ENCODE measurements around the gene CTNND2. TPM values are rescaled to one million over a fixed set of nuclear protein-coding genes. Genes with fewer than 3 reads are reported as not detected.

Gene CTNND2
- total RNA-seq, 1 experiment from 2014 or later = not detected

DNA sequence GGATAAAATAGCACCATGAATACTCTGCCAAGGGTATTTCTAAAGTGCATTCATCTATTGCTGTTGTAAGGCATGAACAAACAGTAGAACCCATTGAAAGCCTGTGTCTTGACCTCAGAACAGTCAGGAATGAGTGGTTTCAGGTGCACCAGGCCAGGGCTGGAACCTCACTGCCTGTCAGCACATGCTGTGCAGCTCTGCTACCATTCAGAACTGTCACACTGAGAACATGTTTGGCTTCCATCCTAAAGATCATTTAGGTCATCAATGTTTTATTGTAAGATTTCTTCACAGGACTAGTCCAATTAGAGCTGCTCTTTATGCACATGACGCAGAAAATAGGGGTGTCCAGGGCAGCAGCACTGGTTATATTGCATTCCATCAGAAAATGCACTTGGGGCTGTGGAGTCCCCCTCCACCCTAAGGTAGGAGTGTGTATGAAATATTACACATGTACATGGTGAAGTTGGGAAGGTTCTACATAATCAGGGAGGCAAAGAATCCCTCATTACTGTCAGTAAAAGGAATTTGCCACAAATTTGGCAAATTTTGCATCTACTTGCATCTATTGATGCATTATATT is 408.0 kb downstream of the CTNND2 start:
- intact Hi-C loops (cut with micrococcal nuclease) = loop anchor here (10.0 kb wide), 1 partner anchor 631 kb away; no protein-coding TSS in a partner anchor
- H3K4me3 Mint-ChIP-seq (ENCODE audit: unreplicated experiment) = no peak overlapping the region
- CTCF ChIA-PET = interaction anchor here (0.6 to 2.0 kb wide), 5 partner anchors 56 to 800 kb away, joined by 3 to 8 read pairs (median 4); no protein-coding TSS in a partner anchor
- H3K27ac Mint-ChIP-seq (ENCODE audit: low read depth, unreplicated experiment) = no peak overlapping the region
- BruUV-seq (replicated peaks) = no TSS peak
- no peak for DNase-seq (ENCODE audit: unreplicated experiment)
- POLR2A ChIA-PET = no interaction called here
- TF ChIP-seq CTCF (IDR thresholded peaks at IDR 0.05; ENCODE audit: unreplicated experiment) = no peak
- H3K27me3 Mint-ChIP-seq (ENCODE audit: insufficient read depth, unreplicated experiment) = peaks cover 20% of the 10 kb centered on the region
- no peaks in the 10 kb centered on the region for H3K4me1 Mint-ChIP-seq (ENCODE audit: insufficient read depth, unreplicated experiment)
- H3K36me3 Mint-ChIP-seq (ENCODE audit: insufficient read depth, unreplicated experiment) = no peaks in the 10 kb centered on the region
- no peaks in the 10 kb centered on the region for H3K9me3 Mint-ChIP-seq (ENCODE audit: unreplicated experiment)

DNA sequence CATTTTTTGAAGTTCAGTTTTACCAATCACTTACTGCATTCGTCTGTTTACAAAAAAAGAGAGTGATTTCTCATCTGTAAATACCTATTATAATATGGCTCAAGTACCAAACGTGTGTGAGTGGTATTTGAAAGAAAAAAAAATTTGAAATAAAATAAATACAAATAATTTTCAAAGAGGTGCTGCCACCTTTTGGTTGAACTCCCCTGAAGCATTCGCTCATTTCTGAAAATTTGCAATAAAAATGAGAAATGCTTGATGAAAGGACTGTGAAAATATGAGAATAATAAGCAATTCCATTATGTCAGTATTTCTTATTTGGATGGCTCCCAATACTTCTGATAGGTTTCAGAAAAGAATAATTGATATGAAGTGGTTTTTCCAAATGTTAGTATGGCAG is 409.9 kb downstream of the CTNND2 start:
- intact Hi-C loops (cut with micrococcal nuclease) = loop anchor here (1.0 to 10.0 kb wide), 4 partner anchors 227 to 797 kb away; no protein-coding TSS in a partner anchor
- ChIA-PET CTCF (no interaction called here), POLR2A (interaction anchor here (0.7 kb wide), 1 partner anchor 1514 kb away, joined by 3 read pairs; no protein-coding TSS in a partner anchor)
- no peak overlapping the region for H3K27ac Mint-ChIP-seq (ENCODE audit: low read depth, unreplicated experiment)
- no peaks in the 10 kb centered on the region for H3K9me3 Mint-ChIP-seq (ENCODE audit: unreplicated experiment)
- H3K36me3 Mint-ChIP-seq (ENCODE audit: insufficient read depth, unreplicated experiment) = no peaks in the 10 kb centered on the region
- no peak overlapping the region for H3K4me3 Mint-ChIP-seq (ENCODE audit: unreplicated experiment)
- H3K4me1 Mint-ChIP-seq (ENCODE audit: insufficient read depth, unreplicated experiment) = no peaks in the 10 kb centered on the region
- BruUV-seq (replicated peaks) = no TSS peak
- no peak for DNase-seq (ENCODE audit: unreplicated experiment)
- H3K27me3 Mint-ChIP-seq (ENCODE audit: insufficient read depth, unreplicated experiment) = peaks cover 20% of the 10 kb centered on the region
- peak; percentile 46 for TF ChIP-seq CTCF (IDR thresholded peaks at IDR 0.05; ENCODE audit: unreplicated experiment)

DNA sequence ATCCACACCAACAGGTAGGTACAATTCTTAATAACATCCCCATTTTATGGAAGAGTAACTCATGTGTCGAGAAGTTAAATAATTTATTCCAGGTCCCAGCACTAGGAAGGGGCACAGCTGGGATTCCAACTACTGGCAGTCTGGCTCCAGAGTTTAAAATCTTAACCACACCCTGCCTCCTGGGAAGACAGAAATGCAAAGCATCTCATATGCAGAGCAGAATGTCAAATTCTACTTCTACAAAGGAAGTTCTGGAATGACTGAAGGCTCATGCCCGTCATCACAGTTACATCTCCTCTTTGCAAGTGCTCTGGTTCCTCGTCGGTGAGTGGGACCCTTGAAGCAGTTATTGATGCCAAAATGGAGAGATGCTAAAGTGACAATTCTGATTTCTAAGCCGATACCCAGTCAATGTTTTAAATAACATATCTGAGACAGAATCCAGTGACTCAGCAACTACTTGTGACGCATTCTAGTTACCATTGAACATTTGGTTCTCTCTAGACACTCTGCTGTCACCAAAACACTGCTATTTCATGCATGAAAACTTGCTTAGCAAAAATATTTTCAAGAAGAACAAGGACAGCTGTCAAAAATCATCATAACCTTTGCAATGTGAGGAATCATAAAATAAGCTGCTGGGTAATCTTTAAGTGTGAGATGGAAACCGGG is 412.7 kb downstream of the CTNND2 start:
- CTCF ChIA-PET = interaction anchor here (0.6 to 1.0 kb wide), 4 partner anchors 92 to 802 kb away, joined by 3 to 4 read pairs (median 3); no protein-coding TSS in a partner anchor
- no peak overlapping the region for H3K4me3 Mint-ChIP-seq (ENCODE audit: unreplicated experiment)
- TF ChIP-seq CTCF (IDR thresholded peaks at IDR 0.05; ENCODE audit: unreplicated experiment) = no peak
- POLR2A ChIA-PET = no interaction called here
- no peaks in the 10 kb centered on the region for H3K36me3 Mint-ChIP-seq (ENCODE audit: insufficient read depth, unreplicated experiment)
- no peaks in the 10 kb centered on the region for H3K9me3 Mint-ChIP-seq (ENCODE audit: unreplicated experiment)
- BruUV-seq (replicated peaks) = no TSS peak
- H3K4me1 Mint-ChIP-seq (ENCODE audit: insufficient read depth, unreplicated experiment) = no peaks in the 10 kb centered on the region
- H3K27me3 Mint-ChIP-seq (ENCODE audit: insufficient read depth, unreplicated experiment) = peaks cover 29% of the 10 kb centered on the region
- H3K27ac Mint-ChIP-seq (ENCODE audit: low read depth, unreplicated experiment) = no peak overlapping the region
- intact Hi-C loops (cut with micrococcal nuclease) = loop anchor here (5.0 to 10.0 kb wide), 3 partner anchors 504 to 794 kb away; no protein-coding TSS in a partner anchor
- DNase-seq (ENCODE audit: unreplicated experiment) = no peak

DNA sequence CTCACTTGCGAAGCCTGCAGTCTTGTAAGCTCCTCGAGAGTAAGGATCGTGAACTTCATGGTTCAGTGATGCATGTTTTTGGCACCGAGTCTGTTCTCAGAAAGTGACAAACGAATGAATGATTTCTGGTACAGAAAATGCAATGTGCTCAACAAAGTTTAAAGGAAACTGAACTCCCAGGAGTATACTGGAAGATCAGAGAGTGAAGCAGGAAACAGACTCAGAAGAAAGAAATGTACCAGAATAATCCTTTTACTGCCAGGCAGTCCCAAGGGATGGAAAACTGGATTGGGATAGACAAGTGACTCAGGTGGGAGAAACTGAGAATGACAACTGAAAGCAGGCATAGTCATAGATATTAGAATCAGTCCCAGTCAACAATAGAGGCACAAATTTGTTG is 420.6 kb downstream of the CTNND2 start:
- DNase-seq (ENCODE audit: unreplicated experiment) = no peak
- ChIA-PET POLR2A (no interaction called here), CTCF (no interaction called here)
- Mint-ChIP-seq H3K4me1 (ENCODE audit: insufficient read depth, unreplicated experiment) (no peaks in the 10 kb centered on the region), H3K27ac (ENCODE audit: low read depth, unreplicated experiment) (no peak overlapping the region), H3K9me3 (ENCODE audit: unreplicated experiment) (peaks cover 5% of the 10 kb centered on the region), H3K4me3 (ENCODE audit: unreplicated experiment) (no peak overlapping the region), H3K36me3 (ENCODE audit: insufficient read depth, unreplicated experiment) (no peaks in the 10 kb centered on the region), H3K27me3 (ENCODE audit: insufficient read depth, unreplicated experiment) (peaks cover 42% of the 10 kb centered on the region)
- TF ChIP-seq CTCF (IDR thresholded peaks at IDR 0.05; ENCODE audit: unreplicated experiment) = no peak
- no TSS peak for BruUV-seq (replicated peaks)
- intact Hi-C loops (cut with micrococcal nuclease) = no loop called here

All from MCF 10A (cell line).